Subcutaneous adipose tissue (tissue), 4 donors: Measurements from ENCODE around the gene CAMK2G. TPM values are rescaled to one million over a fixed set of nuclear protein-coding genes. Genes with fewer than 3 reads are reported as not detected.

Source experiments
- small RNA-seq: library from RNA; depleted of rRNA; stranded (forward); fragments of <200 nt; gene quantifications from one replicate; pipeline ENCODE3, GENCODE V24; 2016
- total RNA-seq, 4 donors: library from RNA; depleted of rRNA; stranded (reverse); fragments of >200 nt; gene quantifications; one replicate each; pipeline ENCODE4 v1.1.0, GENCODE V29; 2016
- TF ChIP-seq, protein P1 (sequence below): fragments of 450-650 bp; IDR thresholded peaks from one replicate; pipeline ENCODE4 v1.5.1; 2016; ENCODE audit warnings: low read depth, mild to moderate bottlenecking, control low read depth, antibody characterized with exemption, moderate library complexity

CAMK2G gene
- total RNA-seq, 4 donors from 2014 or later = 13.2 to 43.9 (median 23.6) TPM

DNA sequence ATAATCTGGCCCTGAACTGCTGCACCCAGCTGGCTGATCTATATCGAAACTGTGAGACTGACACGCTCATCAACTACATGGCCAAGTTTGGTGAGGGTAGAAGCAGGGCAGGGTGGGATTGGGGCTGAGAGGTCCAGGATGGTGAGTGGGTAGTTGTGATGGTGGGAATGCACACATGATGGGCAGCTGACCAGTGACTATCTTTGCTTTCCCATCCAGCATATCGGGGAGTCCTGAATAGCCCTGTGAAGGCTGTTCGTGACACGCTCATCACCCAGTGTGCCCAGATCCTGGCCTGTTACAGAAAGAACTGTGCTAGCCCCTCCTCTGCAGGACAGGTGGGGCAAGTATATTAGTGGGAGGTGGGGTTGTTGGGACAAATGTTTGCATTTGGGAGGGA, 105.0 kb downstream of the CAMK2G start:
- TF ChIP-seq, protein P1, sequence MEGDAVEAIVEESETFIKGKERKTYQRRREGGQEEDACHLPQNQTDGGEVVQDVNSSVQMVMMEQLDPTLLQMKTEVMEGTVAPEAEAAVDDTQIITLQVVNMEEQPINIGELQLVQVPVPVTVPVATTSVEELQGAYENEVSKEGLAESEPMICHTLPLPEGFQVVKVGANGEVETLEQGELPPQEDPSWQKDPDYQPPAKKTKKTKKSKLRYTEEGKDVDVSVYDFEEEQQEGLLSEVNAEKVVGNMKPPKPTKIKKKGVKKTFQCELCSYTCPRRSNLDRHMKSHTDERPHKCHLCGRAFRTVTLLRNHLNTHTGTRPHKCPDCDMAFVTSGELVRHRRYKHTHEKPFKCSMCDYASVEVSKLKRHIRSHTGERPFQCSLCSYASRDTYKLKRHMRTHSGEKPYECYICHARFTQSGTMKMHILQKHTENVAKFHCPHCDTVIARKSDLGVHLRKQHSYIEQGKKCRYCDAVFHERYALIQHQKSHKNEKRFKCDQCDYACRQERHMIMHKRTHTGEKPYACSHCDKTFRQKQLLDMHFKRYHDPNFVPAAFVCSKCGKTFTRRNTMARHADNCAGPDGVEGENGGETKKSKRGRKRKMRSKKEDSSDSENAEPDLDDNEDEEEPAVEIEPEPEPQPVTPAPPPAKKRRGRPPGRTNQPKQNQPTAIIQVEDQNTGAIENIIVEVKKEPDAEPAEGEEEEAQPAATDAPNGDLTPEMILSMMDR = no peak

DNA sequence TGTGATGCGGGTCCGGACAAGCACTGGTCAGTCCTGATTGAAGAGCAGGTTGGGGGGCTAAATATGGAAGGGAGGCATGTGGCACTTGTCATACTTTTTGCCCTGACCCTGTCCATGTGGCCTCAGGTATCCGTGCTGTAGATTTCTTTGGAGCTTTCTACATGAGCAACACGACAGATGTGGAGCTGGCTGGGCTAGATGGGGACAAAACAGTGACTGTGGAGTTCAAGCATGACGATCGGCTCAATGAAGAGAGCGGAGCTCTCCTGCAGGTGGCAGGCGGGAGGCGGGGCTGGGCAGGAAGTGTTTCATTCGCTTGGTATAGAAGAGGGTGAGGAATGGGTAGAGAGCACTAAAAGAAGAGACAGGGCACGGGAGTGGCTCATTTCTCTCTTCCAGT, 105.5 kb downstream of the CAMK2G start:
- TF ChIP-seq, protein P1 = no peak

DNA sequence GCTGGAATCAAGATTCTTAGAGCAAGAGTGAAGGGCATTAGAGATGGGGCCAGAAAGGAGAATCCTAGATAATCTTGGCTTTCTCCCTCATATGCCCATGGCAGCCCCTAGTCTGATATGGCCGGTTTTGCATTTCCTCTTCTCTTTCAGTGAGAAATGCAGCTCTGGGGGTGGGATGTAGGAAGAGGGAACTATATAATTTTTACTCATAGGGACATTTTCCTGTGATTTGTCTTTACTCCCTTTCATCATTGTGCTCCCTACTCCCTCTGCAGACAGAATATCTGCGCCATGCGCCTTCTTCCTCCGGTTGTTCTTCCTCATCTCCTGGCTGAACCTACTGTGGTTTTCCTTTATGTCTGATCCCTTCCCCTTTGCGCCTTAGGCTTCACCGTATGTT, 109.3 kb downstream of the CAMK2G start:
- TF ChIP-seq, protein P1 = no peak

DNA sequence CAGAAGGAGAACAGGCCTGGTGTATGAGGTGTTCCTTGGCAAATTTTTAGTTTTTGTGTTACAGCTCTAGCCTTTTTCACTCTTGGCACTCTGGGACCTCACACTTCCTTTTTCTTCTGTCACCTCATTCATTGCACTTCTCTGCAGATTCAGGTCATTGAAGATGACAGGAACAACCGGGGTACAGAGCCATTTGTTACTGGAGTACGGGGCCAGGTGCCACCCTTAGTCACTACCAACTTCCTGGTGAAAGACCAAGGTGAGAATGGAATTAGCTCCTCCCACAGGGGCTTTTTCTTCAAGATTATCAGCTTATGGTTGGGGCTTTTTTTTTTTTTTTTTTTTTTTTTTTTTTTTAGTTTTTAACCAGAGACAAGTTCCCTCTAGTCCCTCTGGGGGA, 111.0 kb downstream of the CAMK2G start:
- TF ChIP-seq, protein P1 = no peak

DNA sequence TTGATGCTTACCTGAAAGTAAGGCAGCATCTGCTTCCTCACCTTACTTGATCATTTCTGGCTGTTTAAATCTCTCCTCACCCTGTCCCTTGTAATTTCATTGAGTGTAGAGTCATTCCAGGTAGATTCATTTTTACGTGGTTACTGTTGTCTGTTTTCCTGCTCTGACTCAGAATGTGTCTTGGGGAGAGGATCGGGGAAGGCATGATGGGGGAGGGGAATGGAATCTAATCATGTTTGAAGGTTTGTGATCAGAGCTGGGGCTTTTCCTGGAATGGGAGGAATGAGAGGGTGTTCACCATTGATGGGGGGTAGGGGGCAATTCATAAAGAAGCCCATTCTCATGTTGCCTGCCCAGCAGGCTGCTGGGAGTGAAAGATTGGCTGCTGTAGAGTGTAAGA, 111.4 kb downstream of the CAMK2G start:
- TF ChIP-seq, protein P1 = no peak

Small RNA genes lying within 50 kb of the gene (small RNA-seq; reads per million reads assigned to genes)
- gene AC022400.9 (not detected), gene ZSWIM8-AS1 (not detected)

Other genes with a start within 250 kb of the CAMK2G start
- 1 to 10 TPM in 1 of 4 donors, under 1 TPM in 1, not detected in 2; 0.44 to 4.9 TPM for gene MYOZ1, start 233.1 kb downstream of the CAMK2G start, total RNA-seq
- gene SYNPO2L, start 218.5 kb downstream of the CAMK2G start, total RNA-seq = not detected
- 1 to 10 TPM in 3 of 4 donors, under 1 TPM in 1; 0.98 to 9.2 (median 5.9) TPM for gene AGAP5, start 176.4 kb downstream of the CAMK2G start, total RNA-seq
- 10 to 100 TPM; 36.7 to 48.8 (median 40.1) TPM for gene SEC24C, start 130.2 kb downstream of the CAMK2G start, total RNA-seq
- 10 to 100 TPM; 18.0 to 61.0 (median 21.2) TPM for gene CHCHD1, start 92.5 kb downstream of the CAMK2G start, total RNA-seq
- 100 to 1,000 TPM in 1 of 4 donors, 10 to 100 TPM in 3; 62.2 to 134 (median 63.3) TPM for gene ZSWIM8, start 88.9 kb downstream of the CAMK2G start, total RNA-seq
- 10 to 100 TPM; 24.0 to 40.7 (median 27.2) TPM for gene NDST2, start 63.0 kb downstream of the CAMK2G start, total RNA-seq
- 10 to 100 TPM in 2 of 4 donors, 1 to 10 TPM in 2; 6.4 to 11.2 (median 9.9) TPM for gene PLAU, start 36.6 kb upstream of the CAMK2G start, total RNA-seq
- 100 to 1,000 TPM in 1 of 4 donors, 10 to 100 TPM in 3; 64.1 to 113 (median 73.4) TPM for gene VCL, start 123.6 kb upstream of the CAMK2G start, total RNA-seq